Activated CD4-positive, alpha-beta T cell treated with anti-CD3 and anti-CD28 coated beads, Interleukin-2, amount 50 U/mL, for 48 hours (primary cell): ENCODE measurements around the gene LAMA3.
A peak's percentile ranks its signal among the peaks of the same experiment; 100 is the strongest.

Experiments used
- DNase-seq, 2 experiments: peaks; one replicate each; pipeline ENCODE4 v3.0.0-alpha.2; 2020

LAMA3 gene

DNA sequence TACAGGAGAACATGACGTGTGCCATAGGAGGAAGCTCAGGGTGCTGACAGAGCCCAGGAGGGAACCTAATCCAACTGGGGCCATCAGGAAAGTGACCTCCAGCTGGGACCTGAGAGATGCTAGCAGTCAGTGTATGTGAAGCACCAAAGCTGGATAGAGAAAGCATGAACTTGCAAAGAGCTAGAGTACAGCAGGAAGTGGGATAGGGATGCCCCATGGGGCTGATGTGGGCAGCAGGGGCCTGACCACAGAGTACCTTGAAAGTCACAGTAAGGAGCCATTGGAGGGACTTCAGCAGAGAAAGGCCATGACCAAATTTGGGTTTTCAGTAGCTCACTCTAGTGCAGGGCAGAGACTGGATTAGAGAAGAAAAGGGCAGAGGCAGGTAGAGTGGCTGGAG is 233.7 kb downstream of the LAMA3 start:
- no peak for DNase-seq

DNA sequence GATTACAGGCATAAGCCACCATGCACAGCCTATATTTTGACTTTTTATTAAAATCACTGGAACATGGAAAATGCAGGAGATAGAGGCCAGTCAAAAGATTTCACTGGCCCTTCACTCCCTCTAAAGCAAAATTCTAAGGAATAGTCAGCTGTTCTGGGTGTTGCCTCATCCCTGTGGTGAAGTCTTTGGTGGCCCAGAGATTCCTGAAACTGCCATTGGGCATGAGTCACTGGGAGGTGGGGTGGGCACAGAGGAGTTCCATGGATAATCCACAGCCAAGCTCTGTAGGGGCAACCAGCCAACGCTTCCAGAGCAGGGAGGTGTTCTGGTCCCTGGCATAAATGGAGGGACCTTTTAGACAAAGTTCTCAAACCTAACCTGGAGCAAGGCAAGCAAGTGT is 235.6 kb downstream of the LAMA3 start:
- DNase-seq: no peak

GRCh38 chr18:23926571-23926970 is 237.3 kb downstream of the LAMA3 start:
- DNase-seq: no peak

DNA sequence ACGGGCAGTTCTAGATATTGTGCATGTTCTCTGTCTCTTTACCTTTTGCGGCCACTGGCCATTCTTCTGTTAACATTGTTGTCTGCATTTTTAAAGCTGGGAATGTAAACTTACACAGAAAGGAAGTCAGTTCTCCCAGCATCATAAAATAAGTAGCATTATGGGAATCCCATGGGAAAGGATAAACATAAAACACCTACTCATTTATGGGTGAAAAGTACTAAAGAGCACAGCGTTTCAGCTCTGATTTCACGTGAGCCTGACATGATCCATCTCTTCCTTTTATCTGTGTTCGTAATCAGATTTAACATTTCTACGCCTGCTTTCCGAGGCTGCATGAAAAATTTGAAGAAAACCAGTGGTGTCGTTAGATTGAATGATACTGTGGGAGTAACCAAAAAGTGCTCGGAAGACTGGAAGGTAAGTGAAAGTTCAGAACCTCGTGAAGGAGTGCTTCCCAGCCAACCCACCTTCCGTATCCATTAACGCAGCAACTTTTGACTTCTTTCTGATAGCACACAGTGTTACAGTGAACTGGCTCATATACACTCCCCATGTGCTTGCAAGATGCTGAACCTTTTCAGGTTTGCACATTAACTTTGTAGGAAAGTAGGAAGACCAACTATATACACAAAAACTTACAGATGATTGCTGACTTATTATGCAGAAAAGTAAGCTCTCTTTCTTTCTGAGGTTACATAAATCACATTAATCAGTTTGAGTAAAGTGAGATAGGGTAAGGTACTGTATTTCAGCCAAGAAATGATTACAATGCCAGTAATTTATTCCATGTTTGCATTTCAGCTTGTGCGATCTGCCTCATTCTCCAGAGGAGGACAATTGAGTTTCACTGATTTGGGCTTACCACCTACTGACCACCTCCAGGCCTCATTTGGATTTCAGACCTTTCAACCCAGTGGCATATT is 238.8 kb downstream of the LAMA3 start:
- DNase-seq: no peak

DNA sequence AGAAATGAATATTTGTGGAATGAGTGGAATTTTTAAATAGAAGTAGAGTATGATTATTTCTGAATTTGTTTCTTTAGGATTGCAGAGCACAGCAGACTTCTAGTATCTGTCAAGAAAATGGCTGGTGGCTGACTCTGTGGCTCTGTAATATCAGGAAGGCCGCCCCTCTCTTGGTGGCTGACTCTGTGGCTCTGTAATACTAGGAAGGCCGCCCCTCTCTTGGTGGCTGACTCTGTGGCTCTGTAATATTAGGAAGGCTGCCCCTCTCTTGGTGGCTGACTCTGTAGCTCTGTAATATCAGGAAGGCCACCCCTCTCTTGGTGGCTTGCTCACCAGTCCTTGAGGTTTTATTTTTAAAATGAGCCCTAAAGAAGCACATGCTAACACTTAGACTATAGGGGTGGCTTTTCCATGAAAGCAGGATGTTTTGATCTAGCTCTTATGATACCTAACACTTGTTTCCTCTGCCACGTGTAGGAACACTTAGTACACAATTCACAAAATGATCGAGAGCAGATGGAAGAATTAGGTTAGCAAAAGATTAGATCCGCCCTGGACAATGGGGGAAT is 240.2 kb downstream of the LAMA3 start:
- DNase-seq: peak in 1 of 2 experiments; percentile 12

- no peak for DNase-seq
Observed at GRCh38 chr18:23930002-23930401, 240.7 kb downstream of the LAMA3 start.

GRCh38 chr18:23932385-23933067 is 243.3 kb downstream of the LAMA3 start:
- no peak for DNase-seq

- DNase-seq: no peak
Observed at GRCh38 chr18:23933407-23933806, 244.2 kb downstream of the LAMA3 start.

- no peak for DNase-seq
Observed at GRCh38 chr18:23934252-23934651, 245.0 kb downstream of the LAMA3 start.

DNA sequence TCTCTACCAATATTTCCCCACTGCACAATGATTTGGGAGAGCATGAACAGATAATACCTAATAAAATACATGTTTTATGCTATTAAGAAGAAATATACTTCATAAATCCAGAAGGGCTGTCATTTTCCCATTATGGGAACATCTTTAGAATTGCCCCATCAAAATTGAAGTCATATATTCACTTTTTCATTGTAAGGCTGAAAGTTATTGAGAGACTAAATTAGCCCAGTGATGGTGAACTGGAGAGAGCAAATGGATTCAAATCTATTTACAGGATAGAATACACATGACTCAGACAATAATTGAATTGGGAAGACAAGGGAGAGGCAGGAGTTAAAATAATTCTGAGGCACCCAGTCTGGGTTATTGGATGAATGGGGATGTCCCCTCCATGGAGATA is 245.6 kb downstream of the LAMA3 start:
- DNase-seq: no peak

GRCh38 chr18:23935804-23936203 is 246.6 kb downstream of the LAMA3 start:
- DNase-seq: no peak

DNA sequence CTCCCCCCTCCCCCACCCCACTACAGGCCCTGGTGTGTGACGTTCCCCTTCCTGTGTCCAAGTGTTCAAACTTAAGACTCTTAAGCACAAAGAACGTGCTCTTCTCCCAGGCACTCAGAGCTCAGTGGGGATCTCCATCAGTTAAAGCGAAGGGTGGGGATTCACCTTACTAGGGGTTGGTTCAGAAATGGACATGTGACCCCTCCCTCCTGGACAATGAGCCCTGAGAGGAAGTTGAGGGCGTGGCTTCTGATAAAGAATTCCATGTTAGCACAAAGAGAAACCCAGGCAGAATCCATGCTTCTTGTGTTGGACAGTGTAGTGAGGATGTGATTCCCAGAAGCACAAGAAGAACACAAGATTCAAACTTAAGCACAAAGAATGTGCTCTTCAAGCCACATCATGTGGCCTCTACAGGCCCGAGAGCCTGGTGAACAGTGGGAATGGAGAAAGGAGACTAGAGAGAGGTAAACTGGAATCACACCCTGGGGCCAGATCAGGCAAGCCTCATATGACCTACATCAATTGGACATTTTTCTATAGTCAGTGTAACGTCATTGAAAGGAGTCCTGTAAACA is 247.2 kb downstream of the LAMA3 start:
- no peak for DNase-seq

DNA sequence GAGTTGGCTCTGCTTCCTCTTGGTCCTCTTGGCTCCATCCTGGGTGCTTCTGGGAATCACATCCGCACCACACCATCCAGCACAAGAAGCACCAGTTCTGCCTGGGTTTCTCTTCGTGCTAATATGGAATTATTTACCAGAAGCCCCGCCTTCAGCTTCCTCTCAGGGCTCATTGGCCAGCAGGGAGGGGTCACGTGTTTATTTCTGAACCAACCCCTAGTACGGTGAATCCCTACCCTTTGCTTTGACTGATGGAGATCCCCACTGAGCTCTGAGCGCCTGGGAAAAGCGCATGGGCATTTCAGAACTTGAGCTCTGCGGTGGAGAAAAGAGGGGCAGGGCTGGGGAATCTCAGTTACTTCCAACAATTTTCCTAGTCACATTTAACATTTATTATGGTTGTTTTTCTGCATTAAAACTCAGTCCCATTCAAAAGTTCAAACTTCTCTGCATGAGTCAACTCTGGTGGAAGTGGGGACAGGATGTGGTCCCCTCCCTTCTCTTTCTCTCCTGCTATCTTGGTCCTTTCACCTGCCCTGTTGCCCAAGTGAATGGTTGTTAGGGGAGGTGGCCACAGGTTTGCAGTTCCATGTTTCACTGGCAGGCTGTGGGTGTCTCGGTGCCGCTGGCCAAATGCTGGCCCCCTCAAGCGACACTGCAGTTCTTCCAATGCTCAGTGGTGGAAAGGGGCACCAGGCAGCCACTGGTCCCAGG is 248.9 kb downstream of the LAMA3 start:
- no peak for DNase-seq

DNA sequence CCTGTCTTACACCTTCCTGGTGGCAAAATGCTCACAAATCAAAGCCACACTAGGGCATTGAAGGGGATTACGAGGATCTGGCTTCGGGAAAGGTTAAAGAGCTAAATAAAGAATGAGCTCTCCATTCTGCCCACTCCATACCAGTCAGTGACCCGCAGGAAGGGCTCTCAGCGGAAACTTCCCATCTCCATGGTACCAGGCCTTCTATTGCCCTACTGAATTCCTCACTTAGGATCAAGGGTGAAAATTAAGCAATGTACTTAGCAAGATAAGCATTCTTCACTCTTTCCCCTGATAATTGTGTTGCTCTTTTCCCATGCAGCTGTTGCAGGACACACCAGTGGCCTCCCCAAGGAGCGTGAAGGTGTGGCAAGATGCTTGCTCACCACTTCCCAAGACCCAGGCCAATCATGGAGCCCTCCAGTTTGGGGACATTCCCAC is 249.7 kb downstream of the LAMA3 start:
- DNase-seq: no peak

GRCh38 chr18:23939366-23939765 is 250.1 kb downstream of the LAMA3 start:
- DNase-seq: no peak

GRCh38 chr18:23939896-23940295 is 250.6 kb downstream of the LAMA3 start:
- no peak for DNase-seq

DNA sequence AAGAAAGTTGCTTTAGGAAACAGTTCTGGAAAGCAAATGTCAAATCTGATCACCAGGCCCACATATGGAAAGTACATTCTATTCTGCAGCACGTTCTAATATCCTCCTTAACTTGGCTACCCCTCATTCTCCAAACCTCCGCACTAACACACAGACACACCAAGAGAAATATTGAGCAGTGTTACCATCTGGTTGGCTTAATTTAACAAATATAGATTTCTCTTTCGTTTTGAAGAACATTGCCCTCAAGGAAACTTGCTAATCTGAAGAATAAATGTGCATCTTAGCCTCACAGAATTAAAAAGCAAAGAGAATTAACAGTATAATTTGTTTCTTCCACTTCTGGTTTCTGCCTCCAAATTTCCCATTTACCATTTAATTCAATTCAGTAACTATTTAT is 252.5 kb downstream of the LAMA3 start:
- no peak for DNase-seq

- peak; percentile 41 to 57 for DNase-seq
Observed at GRCh38 chr18:23943104-23943503, 253.9 kb downstream of the LAMA3 start.

GRCh38 chr18:23943903-23944624 is 254.8 kb downstream of the LAMA3 start:
- no peak for DNase-seq

GRCh38 chr18:23945416-23946079 is 256.3 kb downstream of the LAMA3 start:
- no peak for DNase-seq

GRCh38 chr18:23949863-23950262 is 260.6 kb downstream of the LAMA3 start:
- DNase-seq: no peak

GRCh38 chr18:23950644-23951043 is 261.4 kb downstream of the LAMA3 start:
- DNase-seq: no peak
